GM12891 (cell line): ENCODE measurements around the gene C16orf89.

Source experiments
- POLR2A ChIP-seq: IDR thresholded peaks from 2 replicates; pipeline ENCODE4 v1.6.1; 2011; ENCODE audit warnings: low read depth, low read length, control low read depth
- POLR2AphosphoS5 ChIP-seq: IDR thresholded peaks from 2 replicates; pipeline ENCODE4 v1.6.1; 2011; ENCODE audit warnings: low read depth, low read length, control low read depth

DNA sequence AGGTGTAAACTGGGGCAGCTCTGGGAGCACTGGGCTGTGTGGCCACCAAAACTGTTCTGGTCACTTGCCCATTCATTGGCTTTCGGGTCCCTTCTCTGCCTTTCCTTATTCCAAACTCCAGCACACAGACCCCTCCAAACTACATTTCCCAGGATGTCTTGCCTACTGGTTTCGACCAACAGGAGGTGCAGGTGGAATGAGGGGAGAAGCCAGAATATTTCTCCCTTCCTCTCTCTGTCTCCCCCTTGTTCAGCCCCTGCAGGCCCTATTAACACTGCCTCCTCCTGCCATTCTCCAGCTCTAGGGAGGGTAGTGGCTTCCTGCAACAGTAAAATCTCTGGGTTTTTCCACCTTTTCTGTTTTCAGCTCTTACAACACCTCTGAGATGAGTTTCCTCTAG is 18.8 kb downstream of the C16orf89 start:
- TF ChIP-seq POLR2AphosphoS5, result no peak
- TF ChIP-seq POLR2A, result no peak
